BJ (cell line): ENCODE results near the gene WDR1. TPM values are rescaled to one million over a fixed set of nuclear protein-coding genes. Genes with fewer than 3 reads are reported as not detected.

Experiments used
- CTCF ChIA-PET: fragments of 350-600 bp; formaldehyde crosslinking; extraction: SDS; loops from one replicate; lab custom pipeline; 2021; ENCODE audit warnings: antibody characterized with exemption, inconsistent platforms; lab: Yijun Ruan, JAX
- POLR2A ChIA-PET: fragments of 300-600 bp; sonication (Branson Sonifier 250); formaldehyde crosslinking; extraction: SDS; loops from one replicate; lab custom pipeline; 2021; ENCODE audit warnings: antibody characterized with exemption; lab: Charles Lee
- DNase-seq: peaks from one replicate; pipeline ENCODE4 v3.0.0-alpha.2; 2011; ENCODE audit warnings: low read depth
- H3K27me3 ChIP-seq: 2 replicates; pipeline ENCODE4 v1.6.0; 2011; ENCODE audit warnings: low read length; ENCODE audit not compliant: control insufficient read depth, insufficient read depth
- H3K36me3 ChIP-seq: 2 replicates; pipeline ENCODE4 v1.5.1; 2011; ENCODE audit warnings: low read length; ENCODE audit not compliant: control insufficient read depth, insufficient read depth
- H3K4me3 ChIP-seq: 2 replicates; pipeline ENCODE4 v1.5.1; 2011; ENCODE audit warnings: low read depth, mild to moderate bottlenecking, control low read depth, low read length
- CTCF ChIP-seq: IDR thresholded peaks from 2 replicates; pipeline ENCODE4 v1.5.1; 2011; ENCODE audit warnings: low read depth, mild to moderate bottlenecking, control low read depth, inconsistent platforms, low read length, moderate library complexity; ENCODE audit not compliant: insufficient read depth
- polyA plus RNA-seq: library from polyadenylated mRNA; depleted of rRNA; stranded (reverse); fragments of >200 nt; gene quantifications from 2 replicates; pipeline ENCODE4 v1.2.3, GENCODE V29; 2011

Gene WDR1
- polyA plus RNA-seq, 1 experiment: 952 TPM

- ChIA-PET POLR2A (no interaction called here), CTCF (interaction anchor here (0.8 to 1.5 kb wide), 4 partner anchors 10 to 23 kb away, joined by 3 to 4 read pairs (median 4); no protein-coding TSS in a partner anchor)
- Histone ChIP-seq H3K27me3 (no peaks in the 10 kb centered on the region), H3K36me3 (no peaks in the 10 kb centered on the region), H3K4me3 (no peak overlapping the region)
- DNase-seq: no peak
- TF ChIP-seq CTCF: no peak
These were observed 82.5 kb downstream of the WDR1 start for GRCh38 chr4:10034136-10034535.

- H3K27me3 ChIP-seq: no peaks in the 10 kb centered on the region
- ChIA-PET POLR2A (no interaction called here), CTCF (interaction anchor here (1.3 to 3.2 kb wide), 4 partner anchors 9 to 30 kb away, joined by 3 to 21 read pairs (median 8); no protein-coding TSS in a partner anchor)
- H3K36me3 ChIP-seq: no peaks in the 10 kb centered on the region
- no peak overlapping the region for H3K4me3 ChIP-seq
- TF ChIP-seq CTCF: no peak
- no peak for DNase-seq
These were observed 83.3 kb downstream of the WDR1 start for GRCh38 chr4:10033191-10033881.

- POLR2A ChIA-PET: no interaction called here
- Histone ChIP-seq H3K27me3 (no peaks in the 10 kb centered on the region), H3K4me3 (no peak overlapping the region), H3K36me3 (no peaks in the 10 kb centered on the region)
- no peak for DNase-seq
- CTCF ChIA-PET: interaction anchor here (1.3 to 3.2 kb wide), 3 partner anchors 9 to 31 kb away, joined by 3 to 21 read pairs (median 11); no protein-coding TSS in a partner anchor
- no peak for TF ChIP-seq CTCF
These were observed 84.0 kb downstream of the WDR1 start for GRCh38 chr4:10032625-10033024.

DNA sequence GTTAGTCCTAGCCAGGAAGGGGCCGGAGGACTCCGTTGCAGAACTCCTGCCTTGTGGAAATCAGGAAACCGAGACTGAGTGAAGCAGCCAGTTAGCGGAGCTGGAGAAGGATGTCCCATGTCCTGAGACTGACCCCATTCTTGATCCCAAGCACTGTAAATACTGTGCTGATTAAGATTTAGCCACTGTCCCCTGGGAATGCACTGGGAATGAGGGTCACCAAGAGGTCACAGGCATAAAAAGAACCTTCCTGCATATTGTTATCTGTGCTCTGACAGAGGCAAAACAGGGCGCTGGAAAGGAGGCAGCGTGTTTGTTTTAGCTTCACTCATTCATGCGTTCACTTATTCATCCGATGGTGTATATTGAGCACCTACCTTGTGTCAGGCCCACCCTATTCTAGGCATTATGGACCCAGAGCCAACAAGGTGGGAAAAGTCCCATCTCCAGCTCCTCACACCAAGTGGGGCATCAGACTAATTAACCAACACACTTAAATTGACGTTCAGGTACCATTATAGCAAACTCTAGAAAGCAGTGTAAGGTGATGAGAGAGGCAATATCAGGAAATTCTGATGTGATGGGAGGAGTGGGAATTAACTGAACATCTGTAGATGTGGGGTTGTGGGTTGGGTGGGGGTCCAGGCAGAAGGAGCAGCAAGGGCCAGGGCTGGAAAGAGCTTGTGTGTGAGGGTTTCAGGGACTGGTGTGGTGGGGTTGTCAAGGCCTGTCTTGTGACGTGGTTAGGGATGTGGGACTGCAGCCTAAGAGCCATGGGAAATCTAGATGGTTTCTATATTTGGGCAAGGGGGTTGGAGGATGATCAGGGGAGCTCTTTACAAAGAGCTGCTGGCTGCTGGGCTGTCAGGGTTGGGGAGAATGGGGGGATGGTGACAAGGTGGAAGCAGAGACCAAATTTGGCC is 84.7 kb downstream of the WDR1 start:
- Histone ChIP-seq H3K4me3 (no peak overlapping the region), H3K27me3 (no peaks in the 10 kb centered on the region), H3K36me3 (no peaks in the 10 kb centered on the region)
- TF ChIP-seq CTCF: no peak
- CTCF ChIA-PET: interaction anchor here (3.0 to 3.2 kb wide), 2 partner anchors 12 to 31 kb away, joined by 11 to 21 read pairs; no protein-coding TSS in a partner anchor
- no peak for DNase-seq
- POLR2A ChIA-PET: no interaction called here
